Measurements from ENCODE around the gene SCAF4.

SCAF4 gene

DNA sequence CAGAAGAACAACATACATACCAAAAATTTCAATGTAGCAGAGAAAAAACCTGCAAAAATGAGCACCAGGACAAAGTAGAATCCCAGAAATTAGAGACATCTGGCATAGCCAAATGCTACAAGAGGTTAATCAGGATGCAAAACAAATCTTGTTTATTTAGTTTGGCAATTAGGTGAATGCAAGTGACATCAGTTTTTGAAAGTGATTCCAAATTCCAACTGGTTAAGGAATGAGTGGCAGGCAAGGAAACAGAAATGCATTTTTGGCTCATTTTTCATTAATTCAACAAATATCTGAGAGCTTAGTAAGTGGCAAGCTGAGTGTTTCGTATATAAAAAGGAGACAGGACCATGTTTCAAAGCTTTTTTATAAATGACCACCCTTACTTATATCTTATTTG lies 21.3 kb downstream of the SCAF4 start:
- DNase-seq = no peak

DNA sequence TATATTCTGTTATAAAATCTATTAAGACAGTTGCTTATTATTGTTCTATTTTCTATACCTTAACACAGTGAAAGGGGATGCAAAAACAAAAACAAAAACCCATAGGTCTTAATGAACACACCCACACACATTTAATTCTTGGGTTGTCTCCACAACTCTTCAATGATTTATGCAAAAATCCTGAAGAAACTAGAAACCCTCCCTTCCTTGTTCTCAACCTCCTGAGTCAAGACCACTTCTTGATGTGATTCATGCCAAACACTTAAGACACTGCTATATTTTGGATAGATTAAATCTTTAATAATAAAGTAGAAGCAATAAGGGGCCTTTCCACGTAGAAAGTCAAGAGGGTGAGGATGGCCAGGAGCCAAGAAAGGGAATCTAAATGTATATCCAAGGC lies 23.4 kb downstream of the SCAF4 start:
- DNase-seq = no peak

DNA sequence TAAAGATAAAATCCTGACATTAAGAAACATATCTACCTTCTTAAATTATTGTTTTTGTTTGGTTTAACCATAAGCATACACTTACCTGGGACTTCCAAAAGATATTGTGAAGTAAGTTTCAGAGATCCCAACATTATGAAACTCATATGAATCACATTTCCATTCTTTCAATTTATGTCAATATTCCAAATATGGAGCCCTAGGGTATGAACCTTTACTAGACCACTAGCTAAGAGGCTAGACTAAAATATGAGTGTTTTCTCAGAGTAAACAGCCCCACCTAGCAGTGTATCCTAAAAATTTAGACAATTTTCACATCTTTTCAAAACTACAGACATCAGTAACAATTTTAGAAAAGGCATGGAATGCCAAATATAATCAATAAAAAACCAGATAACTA lies 24.4 kb downstream of the SCAF4 start:
- no peak for DNase-seq

DNA sequence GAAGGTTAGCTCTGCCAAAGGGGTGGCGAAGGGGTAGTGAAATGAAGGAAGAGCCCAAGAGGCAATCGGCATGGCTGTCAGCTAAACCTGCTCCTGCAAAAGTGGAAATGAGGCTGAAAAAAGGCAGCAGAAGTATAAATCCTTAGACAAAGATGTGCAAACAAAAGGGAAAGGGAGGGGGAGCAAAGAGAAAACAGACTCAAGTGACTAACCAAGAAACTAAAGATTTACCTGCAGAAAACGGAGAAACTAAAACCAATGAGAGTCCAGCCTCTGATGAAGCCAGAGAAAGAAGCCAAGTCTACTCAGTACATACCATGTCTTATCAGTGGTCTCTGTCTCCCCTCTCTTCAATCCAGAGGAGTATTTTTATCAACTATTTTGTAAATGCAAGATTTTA lies 25.4 kb downstream of the SCAF4 start:
- no peak for DNase-seq

DNA sequence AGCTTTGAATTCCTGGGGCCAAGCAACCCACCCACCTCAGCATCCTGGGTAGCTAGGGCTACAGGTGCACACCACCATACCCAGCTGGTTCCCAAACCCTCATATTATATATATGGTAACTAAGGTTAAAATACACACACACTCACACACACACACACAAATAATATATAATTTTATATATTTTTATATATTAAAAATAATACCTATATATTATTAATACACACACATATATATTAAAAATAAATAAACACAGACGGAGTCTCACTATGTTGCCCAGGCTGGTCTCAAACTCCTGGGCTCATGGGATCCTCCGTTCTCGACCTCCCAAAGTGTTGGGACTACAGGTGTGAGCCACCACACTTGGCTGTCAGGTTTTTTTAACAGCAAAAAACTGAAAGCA lies 31.9 kb downstream of the SCAF4 start:
- no peak for DNase-seq

DNA sequence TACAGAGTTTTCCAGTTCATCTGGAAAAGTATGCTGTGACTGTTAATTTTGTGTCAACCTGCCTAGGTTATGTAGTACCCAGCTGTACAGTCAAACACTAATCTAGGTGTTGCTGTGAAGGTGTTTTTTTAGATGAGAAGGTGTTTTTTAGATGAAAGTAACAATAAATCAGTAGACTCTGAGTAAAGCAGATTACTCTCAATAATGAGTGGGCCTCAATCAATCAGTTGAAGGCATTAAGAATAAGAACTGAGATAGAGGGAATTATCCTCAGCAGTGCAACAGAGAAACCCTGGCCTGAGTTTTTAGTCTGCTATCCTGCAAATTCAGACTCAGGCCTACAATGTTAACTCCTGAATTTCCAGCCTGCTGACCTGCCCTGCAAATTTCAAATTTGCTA lies 33.5 kb downstream of the SCAF4 start:
- no peak for DNase-seq

DNA sequence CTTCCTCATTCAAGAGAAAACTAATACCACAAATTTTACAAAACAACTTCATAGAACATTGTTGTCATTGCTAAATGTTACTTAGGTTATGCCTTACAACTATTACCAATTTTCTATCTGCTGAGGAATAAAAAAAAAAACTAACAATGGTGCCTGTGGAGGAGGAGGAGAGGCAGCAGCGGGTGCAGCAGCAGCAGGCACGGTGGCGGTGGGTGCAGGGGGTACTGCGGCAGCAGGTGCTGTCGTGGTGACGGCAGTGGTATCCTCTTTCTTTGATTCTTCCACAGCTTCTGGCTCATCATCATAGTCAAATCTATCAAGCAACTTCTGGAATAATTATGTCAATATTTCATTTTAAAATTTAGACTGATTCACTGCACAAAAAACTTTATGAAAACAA lies 35.5 kb downstream of the SCAF4 start:
- DNase-seq = no peak

DNA sequence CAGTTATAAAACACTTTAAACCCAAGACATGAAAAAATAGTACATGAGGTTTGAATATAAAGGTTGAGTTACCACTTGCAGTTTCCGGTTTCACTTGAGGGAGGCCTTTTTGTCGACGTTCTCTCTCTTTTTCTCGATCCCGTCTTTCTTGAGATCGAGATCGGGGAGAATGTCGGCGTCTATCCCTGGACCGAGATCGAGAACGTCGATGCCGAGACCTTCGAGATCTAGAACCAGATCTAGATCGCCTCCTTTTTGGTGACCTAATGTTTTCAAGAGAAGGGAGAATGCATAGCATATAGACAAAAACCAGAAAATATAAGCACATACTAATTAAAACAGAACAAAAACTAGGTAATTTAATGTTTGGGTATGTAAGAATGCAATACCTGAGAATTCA lies 38.7 kb downstream of the SCAF4 start:
- DNase-seq = no peak

DNA sequence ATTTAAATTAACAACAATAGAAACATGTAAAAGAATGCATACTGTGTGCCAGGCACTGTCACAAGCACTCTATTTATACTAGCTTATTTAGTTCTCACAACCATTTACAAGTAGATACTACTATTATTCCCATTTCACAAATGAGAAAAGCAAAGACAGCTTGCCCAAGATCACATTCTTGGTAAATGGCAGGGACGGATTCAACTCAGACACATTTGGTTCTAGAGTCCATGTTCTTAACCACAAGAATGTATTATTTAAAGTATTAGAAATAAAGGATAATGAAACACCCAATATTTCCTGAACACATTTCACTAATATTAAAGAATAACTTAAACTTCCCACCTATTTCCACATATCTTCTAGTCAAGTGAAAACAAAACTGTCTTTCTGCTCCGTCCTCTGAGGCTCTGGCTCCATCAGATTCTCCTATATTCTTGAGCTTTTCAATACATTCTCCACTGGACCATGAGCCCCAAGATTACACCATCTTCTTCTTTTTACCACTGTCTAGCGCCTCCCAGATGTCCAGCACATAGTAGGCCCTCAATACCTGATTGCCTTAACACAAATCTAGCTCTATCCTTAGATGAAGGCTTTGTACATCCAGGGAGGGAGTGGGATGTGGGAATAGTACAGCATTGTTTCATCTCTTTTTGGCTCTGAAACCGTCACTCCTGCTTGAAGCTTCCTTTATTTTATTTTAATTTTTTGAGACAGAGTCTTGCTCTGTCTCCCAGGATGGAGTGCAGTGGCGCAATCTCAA lies 43.1 kb downstream of the SCAF4 start:
- no peak for DNase-seq

DNA sequence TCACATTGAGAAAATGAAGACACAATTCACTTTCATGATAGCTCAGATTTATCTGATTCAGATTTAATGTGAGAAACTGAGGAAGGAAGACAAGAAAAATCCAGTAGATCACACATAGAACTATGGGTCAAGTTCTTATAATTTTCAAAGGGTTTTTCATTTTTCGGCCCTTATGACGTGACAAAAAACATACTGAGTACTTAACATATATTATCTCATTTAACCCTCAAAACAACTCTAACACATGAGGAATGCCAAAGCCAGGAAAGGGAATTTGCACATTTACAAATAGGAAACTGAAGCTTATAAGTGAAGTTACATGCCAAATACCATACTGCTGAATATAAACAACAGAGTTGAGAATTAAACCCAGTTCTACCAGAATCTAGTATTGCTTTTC lies 44.8 kb downstream of the SCAF4 start:
- no peak for DNase-seq

DNA sequence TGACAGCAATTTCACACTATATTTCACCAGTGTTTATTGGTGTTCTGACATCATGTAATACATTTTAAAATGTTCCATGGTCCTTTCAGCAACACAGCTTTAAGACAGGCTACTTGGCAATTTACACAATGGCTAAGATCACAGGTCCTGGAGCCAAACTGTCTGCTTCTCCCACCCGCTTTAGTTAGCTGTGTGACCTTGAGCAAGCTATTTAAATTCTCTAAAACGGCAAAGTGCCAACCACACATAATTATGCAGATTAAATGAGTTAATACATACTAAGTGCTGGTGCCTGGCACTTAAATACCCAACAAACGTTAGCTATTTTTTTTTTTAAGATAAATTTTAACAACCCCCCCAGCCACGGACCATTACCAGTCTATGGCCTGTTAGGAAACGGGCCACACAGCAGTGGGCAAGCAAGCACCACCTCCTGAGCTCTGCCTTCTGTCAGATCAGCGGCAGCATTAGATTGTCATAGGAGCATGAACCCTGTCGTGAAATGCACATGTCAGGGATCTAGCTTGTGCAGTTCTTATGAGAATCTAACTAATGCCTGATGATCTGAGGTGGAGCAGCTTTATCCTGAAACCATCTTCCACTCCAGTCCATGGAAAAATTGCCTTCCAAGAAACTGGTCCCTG lies 45.5 kb downstream of the SCAF4 start:
- DNase-seq = no peak

DNA sequence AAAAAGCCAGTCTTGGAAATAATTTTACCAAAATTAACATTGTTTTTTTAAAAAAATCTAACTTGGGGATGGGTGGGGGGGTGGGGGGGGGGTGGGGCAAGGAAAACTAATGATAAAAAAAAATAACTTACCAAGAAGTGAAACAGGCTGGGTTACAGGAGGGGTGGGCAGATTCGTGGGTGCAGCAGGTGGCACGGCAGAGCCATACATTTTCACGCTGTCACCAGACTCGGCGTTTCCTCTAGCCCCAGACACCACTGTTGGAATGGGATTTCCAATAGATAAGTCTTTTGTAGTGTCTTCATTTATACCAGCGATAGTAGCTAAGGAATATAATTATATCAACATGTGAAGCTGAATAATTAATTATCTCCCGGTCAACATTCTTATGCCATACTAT lies 47.0 kb downstream of the SCAF4 start:
- no peak for DNase-seq

DNA sequence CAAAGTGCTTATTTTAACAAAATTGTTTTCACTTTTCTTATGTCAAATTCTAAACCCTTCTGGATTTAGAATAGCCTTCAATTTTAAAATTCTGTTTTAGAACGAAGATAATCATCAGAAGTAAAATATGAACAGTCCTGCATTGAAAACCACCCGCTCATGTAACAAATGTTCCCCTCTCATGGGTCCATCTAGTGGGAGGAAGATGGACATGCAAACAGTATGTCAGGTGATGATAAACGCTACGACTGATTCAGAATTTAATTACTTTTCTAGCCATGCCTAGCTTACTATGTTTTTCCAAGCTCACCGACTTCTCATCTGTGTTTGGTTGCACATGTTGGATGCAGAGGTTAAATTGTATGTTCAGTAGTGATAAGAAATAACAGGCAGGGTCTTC lies 48.9 kb downstream of the SCAF4 start:
- DNase-seq = peak in 1 of 3 experiments; percentile 12

DNA sequence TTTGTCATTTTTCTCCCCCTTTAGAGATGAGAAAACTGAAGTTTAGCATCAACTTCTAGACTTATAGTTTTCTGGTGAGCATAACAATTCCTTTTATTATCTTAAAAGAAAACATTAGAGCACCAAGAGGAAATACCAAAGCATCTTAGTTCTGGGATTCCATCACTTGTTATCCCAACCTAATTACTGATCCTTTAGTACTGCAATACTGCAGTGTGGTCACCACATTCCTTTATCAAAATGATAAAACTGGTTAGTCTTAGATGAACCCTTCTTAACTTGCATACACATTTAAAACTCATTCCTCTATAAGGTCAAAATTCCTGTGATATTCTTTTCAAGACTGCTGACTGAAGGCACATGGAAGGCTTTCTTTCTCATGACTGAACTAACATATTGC lies 49.3 kb downstream of the SCAF4 start:
- no peak for DNase-seq

DNA sequence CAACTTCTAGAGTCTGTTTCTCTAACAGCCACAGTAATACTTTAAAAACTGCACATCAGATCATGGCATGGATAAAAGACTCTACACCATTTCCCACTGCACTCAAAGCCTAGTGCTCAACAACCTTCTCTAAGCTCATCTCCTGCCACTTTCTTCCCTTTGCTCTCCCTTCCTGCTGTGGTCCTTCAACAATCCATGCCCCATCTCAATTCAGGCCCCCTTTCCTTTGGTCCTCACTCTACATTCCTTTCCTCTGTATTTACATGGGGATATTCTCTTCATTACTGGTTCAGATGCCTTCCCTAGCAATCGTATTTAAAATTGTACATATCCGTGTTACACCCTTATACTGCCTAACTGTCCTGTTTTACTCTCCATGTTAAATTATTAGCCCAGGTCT lies 53.4 kb downstream of the SCAF4 start:
- no peak for DNase-seq

DNA sequence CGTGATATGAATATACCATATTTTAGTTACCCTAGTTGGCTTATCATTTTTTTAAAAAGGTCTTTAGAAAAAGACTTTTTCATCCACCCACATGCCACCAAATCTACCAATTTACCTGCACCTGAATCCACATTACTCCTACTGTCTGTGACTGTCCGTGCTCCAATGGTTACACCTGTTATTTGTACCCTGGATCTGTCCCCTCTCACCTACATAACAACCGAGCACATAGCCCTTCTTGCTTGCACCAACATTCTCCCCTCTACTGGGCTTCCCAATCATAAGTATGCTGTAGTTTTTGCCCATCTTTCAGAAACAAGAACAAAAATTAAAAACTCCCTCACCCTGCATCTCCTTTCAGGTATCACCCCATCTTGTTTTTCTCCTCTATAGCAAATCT lies 54.9 kb downstream of the SCAF4 start:
- DNase-seq = no peak

DNA sequence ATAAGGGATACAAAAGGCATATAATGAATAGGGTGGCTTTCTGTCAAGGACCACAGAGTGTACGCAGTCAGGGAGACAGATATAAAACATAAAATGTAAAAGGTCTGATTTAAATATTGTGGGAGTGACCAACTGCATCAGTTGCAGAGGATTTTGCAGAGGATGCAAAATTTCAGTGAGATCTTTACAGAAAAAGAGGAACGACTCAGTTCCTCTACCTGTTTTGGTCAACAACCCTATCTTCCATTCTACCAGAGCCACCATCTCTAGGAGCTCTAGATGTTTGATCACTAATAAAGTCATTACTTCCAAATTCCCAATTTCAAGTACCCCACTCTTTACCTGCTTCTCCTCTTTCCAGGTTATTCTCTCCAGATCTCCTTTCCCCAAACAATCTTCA lies 56.0 kb downstream of the SCAF4 start:
- DNase-seq = no peak

DNA sequence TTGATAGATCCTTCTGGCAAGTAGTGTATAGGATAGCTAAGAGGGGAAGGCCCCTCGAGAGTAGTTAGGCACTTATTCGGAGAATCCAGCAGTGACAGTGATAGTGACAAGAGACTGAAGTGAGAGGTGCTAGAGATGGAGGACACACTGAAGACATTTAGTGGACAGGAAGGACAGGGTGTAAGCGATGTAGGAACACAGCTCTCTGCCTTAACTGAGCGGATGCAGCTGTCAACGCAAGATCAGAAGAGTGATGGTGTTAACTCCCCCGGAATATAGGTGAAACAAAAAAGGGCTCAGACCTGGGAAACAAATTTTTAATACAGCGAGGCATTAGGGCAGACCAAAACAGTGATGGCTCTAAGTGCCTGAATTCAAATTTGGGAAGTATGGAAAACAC lies 56.6 kb downstream of the SCAF4 start:
- no peak for DNase-seq

DNA sequence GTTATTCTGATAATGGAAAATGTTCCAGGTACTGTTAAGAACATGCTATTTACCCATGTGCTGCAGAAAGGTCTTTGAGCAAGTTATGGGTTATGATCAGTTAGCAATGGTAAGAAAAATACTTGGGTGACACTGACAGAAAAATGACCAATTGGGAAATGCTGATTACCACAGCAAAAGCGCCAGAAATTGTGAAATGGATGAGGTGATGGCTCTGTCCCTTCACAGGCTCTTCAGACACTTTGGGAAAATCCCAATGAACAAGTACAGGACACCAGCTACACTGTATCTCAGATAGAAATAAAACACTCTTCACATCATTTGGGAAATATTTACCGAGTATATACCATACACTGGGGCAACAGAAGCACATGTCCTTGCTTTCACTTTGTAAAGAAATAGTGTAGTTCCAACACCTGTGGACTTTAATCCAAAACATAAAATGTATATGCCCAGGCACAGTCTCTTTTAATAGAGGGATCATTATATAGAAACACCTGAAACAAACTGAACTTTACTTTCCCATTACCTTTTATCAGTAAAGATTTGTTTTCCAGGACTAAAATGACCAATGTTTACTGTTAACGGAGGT lies 58.5 kb downstream of the SCAF4 start:
- no peak for DNase-seq

DNA sequence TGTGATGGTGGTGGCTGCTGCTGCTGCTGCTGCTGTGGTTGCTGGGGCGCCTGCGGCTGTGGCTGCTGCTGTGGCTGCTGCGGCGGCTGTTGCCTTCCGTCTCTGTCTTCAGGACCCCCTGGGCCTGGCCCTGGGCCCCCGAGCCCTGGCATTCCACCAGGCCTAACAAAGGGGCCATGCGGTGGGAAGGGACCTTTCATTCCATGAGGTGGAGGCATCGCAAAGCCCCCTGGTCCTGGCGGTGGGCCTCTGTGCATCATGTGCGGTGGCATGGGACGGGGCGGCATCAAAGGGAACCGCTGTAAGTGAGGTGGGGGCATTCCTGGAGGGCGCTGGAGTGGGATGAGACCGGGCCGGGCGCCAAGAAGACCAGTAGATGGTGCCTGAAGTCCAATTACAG lies 60.0 kb downstream of the SCAF4 start:
- DNase-seq = no peak

DNA sequence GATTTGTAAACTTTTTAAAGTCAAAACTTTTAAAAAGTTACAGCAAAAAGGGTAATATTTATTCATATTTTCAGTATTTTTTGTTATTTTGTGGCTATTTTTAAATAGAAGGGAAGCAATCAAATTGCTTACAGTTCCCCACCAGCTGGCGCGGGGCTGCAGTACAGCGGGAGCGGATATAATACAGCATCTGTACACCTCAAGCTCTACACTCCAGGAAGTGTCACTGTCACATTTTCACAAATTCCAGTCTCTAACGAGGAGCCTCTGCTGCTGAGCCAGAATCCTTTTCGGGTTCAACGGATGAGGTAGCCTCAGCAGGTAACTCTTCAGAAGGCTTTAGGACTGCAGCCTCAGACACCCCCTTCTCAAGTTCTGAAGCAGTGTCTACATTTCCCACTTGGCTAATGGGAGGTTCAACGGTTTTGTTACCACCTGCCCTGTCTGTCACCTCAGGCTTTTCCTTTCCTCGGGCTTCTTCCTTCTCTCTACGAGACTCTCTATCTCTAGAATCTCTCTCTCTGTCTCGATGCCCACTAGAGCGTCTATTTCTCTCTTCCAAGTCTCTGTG lies 60.7 kb downstream of the SCAF4 start:
- DNase-seq = peak in 1 of 3 experiments; percentile 11

DNA sequence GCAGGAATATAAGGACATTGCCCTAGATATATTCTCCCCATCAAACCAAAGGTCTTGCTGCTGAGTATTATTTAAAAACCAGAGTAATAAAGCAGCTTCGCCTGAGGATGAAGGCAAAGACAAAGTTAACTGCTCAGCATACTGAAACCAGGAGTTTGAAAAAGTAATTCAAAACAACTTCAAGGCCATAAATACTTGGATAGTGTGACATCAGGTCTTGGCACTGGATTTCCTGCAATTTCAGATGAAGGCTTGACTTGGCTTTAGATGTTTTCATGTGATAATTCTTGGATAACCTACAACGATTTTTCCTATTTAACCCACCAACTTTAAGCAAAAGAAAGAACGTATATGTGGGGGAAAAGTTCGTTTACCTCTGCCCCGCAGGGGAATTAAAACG lies 61.8 kb downstream of the SCAF4 start:
- DNase-seq = no peak

DNA sequence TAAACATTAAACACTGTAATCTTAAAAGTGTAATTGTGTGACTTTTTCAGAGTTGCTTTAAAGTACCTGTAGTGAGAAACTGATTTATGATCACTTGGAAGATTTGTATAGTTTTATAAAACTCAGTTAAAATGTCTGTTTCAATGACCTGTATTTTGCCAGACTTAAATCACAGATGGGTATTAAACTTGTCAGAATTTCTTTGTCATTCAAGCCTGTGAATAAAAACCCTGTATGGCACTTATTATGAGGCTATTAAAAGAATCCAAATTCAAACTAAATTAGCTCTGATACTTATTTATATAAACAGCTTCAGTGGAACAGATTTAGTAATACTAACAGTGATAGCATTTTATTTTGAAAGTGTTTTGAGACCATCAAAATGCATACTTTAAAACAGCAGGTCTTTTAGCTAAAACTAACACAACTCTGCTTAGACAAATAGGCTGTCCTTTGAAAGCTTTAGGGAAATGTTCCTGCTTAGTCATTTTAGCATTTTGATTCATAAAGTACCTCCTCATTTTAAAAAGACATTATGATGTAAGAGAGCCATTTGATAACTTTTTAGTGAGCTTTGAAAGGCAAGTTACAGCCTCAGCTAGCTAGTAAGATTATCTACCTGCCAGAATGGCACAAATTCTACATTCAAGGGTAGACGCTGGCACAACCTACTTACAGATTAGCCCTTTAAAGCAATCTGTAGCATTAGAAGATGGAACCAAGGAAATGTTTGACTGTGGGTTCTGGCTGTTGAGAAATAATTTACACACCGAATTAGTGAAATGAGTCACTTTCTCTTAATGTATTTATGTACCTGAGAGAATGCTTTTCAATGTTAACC lies 63.0 kb downstream of the SCAF4 start:
- DNase-seq = peak in 1 of 3 experiments; percentile 41
